ENCODE results near the gene DSCAM.

DSCAM gene

DNA sequence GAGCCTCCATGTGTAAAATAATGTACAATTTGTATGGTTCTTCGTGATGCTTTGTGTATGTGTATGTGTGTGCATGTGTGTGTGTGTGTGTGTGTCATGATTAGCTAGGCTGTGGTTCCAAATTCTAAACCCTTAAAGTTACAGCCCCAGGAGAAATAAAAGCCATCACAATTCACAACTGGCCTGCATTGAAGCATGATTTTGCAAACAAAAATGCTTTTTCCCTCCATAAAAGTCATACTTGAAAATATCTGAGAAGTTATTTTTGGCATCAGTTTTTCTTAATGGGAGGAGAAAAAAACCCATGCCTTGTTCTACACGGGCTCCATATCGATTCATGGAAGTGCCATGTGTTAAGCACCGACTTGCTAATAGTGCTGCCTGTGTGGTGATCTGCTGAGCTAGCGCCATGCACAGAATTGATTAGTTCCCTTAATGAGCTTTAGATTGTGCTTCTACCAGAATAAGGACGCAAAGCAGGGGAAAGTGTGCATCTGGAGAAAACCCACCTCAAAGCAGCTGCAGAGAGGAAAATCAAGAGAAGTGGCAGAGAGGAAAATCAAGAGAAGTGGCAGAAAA, 207.3 kb downstream of the DSCAM start:
- TF ChIP-seq, protein P1, sequence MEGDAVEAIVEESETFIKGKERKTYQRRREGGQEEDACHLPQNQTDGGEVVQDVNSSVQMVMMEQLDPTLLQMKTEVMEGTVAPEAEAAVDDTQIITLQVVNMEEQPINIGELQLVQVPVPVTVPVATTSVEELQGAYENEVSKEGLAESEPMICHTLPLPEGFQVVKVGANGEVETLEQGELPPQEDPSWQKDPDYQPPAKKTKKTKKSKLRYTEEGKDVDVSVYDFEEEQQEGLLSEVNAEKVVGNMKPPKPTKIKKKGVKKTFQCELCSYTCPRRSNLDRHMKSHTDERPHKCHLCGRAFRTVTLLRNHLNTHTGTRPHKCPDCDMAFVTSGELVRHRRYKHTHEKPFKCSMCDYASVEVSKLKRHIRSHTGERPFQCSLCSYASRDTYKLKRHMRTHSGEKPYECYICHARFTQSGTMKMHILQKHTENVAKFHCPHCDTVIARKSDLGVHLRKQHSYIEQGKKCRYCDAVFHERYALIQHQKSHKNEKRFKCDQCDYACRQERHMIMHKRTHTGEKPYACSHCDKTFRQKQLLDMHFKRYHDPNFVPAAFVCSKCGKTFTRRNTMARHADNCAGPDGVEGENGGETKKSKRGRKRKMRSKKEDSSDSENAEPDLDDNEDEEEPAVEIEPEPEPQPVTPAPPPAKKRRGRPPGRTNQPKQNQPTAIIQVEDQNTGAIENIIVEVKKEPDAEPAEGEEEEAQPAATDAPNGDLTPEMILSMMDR (IDR thresholded peaks at IDR 0.05; ENCODE audit: low read length, missing control alignments): no peak
- no peak overlapping the region for H3K4me3 ChIP-seq (replicated peaks; ENCODE audit: low read depth, low read length)
- DNase-seq (ENCODE audit: low read depth): no peak

DNA sequence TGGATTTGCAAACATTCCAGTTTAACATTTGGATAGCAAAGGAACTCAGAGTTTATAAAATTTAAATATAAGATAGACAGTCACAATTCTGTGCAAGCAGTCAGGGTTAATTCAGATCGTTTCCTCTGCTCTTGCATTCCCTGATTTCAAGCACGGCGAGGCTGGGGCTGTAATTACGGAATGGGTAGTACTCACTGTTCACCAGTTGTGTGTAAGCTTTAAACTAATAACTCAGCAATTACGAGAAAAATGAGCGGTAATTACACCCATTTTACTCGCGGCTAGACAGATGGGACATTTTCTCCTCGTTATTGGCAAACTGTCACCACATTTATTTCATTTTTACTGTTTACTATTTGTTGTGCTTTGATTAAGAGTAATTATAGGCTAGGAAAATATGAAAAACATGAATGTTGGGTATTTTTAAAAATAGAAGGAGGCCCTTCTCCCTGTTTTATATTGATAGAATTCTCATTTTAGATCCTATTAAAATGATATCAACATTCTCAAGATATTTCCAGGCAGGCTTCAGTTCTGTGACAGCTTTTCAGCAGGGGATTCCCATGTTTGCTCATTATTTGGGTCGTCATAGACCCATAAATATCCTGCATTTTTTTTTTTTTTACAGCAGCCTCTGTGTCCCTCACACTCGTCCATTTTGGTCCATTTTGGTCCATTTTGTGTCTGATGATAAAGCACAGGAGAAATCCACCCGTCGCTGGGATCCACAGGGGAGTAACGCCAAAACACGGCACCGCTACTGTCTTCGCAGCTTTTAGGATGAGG, 208.3 kb downstream of the DSCAM start:
- no peak for DNase-seq (ENCODE audit: low read depth)
- TF ChIP-seq, protein P1 (IDR thresholded peaks at IDR 0.05; ENCODE audit: low read length, missing control alignments): no peak
- H3K4me3 ChIP-seq (replicated peaks; ENCODE audit: low read depth, low read length): no peak overlapping the region

DNA sequence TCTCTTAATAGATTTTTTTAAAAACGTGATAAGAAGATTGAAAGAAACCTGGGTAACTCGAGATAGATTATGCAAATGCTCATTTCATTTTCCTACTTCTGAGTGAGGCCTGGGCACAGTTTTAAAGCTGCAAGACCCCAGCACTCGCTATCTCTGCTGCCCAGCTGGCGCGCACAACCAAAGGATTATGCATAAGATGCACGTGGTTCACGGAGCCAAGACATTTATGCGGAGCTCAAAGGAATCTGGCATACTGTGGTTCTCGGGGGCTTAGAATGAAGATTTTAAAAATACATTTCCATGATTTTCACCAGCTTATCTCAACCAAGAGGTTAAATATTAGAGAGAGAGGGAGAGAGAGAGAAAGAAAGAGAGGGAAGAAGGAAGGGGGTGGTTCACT, 210.9 kb downstream of the DSCAM start:
- H3K4me3 ChIP-seq (replicated peaks; ENCODE audit: low read depth, low read length): no peak overlapping the region
- TF ChIP-seq, protein P1 (IDR thresholded peaks at IDR 0.05; ENCODE audit: low read length, missing control alignments): no peak
- DNase-seq (ENCODE audit: low read depth): no peak

DNA sequence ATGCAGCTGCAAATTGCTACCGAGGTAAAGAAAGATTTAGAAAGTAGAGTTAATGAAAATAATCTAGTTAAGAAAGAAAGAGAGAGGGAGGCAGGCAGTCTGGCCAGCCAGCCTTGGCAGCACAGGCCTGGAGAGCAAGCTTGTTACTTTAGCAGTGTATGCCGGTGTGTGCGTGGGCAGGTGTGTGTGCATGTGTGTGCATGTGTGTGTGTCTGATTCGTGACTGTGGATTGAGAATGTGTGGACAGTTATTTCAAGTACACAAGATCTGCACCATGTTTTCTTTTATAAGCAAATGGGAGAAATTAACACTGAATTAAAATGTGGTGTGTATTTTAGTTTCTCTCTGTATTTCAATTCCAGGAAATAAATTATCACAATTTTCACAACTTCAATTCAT, 211.6 kb downstream of the DSCAM start:
- TF ChIP-seq, protein P1 (IDR thresholded peaks at IDR 0.05; ENCODE audit: low read length, missing control alignments): no peak
- no peak for DNase-seq (ENCODE audit: low read depth)
- no peak overlapping the region for H3K4me3 ChIP-seq (replicated peaks; ENCODE audit: low read depth, low read length)

DNA sequence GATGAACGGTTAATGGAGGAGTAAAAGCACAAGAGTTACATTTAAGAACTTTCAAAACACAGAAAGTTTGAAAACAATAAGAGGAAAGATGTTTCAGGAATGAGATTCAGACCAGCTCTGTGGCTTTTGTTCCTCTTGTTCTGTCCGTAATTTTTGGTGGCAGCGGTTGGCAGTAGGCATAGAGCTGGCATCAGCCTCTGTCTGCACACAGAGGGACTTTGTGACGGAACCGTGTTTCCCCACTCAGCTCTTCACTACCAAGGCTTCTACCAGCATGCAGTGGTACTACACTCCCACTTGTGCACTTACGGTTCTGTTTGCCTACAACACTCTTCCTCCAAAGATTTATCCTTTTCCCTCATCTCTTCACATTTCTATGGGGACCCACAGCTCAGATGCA, 212.8 kb downstream of the DSCAM start:
- no peak overlapping the region for H3K4me3 ChIP-seq (replicated peaks; ENCODE audit: low read depth, low read length)
- no peak for DNase-seq (ENCODE audit: low read depth)
- TF ChIP-seq, protein P1 (IDR thresholded peaks at IDR 0.05; ENCODE audit: low read length, missing control alignments): no peak

DNA sequence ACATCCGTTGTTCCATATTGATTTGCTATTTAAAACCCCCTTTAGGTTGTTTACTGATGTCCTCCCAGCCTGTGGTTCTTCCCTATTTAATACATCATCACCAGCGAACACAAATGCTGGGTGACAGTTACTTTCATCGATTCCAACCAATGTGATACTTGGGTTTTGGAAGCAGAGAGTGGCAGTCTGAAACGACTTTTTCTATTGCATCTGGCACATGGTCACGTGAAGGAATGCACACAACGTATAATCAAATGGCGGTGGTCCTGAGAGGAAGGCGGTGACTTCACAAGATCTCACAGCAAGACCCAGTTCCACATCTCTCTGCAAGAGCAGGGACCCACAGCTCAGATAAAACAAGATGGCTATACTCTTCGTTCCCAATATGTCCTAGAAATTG, 213.9 kb downstream of the DSCAM start:
- H3K4me3 ChIP-seq (replicated peaks; ENCODE audit: low read depth, low read length): no peak overlapping the region
- no peak for DNase-seq (ENCODE audit: low read depth)
- TF ChIP-seq, protein P1 (IDR thresholded peaks at IDR 0.05; ENCODE audit: low read length, missing control alignments): no peak

DNA sequence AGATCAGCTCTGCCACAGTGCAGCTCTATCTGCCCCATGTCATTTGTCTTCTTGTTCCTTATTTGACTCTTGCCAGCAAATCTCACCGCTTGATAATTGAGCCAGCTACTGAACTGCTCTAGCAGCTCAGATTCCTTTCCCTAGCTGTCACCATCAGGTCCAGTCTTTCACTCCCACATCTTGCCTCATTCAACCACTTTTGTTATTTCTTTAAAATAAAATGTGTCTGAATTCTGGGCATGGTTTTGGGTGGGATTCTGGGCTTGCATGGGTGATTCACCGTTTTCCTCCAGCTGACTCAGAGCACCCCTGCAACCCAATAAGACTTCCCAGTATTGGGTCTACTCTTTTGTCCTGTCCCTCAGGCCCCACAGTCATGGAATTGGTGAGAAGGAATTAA, 215.7 kb downstream of the DSCAM start:
- TF ChIP-seq, protein P1 (IDR thresholded peaks at IDR 0.05; ENCODE audit: low read length, missing control alignments): no peak
- DNase-seq (ENCODE audit: low read depth): no peak
- H3K4me3 ChIP-seq (replicated peaks; ENCODE audit: low read depth, low read length): no peak overlapping the region
